ENCODE measurements around the gene PCMTD2.

DNA sequence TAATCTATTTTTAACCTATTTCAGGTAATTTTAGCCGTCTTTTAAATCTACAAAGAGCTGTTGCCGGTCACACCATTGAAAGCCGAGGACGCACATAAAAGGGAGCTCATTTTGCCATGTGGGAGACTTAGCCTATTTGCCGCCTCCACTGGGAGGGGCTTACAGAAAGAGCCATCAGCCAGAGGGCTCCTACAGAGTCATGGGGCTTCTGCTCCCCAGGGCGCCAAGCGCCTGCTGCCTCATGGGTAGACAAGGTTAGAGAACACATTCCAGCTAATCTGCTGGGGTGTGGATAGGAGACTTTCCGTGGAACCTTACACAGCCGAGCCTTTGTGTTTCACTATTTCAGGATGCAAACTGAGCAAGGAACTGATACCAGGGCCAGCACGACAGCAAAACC lies 12.6 kb downstream of the PCMTD2 start:
- TF ChIP-seq, protein P1, sequence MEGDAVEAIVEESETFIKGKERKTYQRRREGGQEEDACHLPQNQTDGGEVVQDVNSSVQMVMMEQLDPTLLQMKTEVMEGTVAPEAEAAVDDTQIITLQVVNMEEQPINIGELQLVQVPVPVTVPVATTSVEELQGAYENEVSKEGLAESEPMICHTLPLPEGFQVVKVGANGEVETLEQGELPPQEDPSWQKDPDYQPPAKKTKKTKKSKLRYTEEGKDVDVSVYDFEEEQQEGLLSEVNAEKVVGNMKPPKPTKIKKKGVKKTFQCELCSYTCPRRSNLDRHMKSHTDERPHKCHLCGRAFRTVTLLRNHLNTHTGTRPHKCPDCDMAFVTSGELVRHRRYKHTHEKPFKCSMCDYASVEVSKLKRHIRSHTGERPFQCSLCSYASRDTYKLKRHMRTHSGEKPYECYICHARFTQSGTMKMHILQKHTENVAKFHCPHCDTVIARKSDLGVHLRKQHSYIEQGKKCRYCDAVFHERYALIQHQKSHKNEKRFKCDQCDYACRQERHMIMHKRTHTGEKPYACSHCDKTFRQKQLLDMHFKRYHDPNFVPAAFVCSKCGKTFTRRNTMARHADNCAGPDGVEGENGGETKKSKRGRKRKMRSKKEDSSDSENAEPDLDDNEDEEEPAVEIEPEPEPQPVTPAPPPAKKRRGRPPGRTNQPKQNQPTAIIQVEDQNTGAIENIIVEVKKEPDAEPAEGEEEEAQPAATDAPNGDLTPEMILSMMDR (conservative IDR thresholded peaks at IDR 0.05; ENCODE audit: low read length): no peak
- no peak for TF ChIP-seq EZH2phosphoT487 (IDR thresholded peaks at IDR 0.05; ENCODE audit: borderline replicate concordance, low read depth, low read length)

All from OCI-LY7 (cell line).